ENCODE measurements around the gene OXSR1.

OXSR1 gene

DNA sequence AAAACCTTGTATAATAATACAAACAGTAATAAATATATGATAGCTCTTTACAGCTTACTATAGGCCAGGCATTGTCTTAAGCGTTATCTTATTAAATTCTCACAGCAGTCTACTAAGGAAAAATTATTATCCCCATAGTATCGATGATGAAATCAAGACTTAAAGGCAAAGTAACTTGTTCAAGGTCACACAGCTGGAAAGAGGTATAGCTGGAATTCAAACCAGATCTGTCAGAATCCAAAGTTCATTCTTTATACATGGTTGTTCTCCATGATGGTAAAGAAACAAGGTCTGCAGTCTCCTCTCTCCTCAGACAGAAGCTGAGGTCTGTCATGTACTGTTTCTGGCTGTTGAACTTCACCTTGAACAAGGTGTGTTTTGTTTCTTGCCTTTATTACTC lies 84.9 kb downstream of the OXSR1 start:
- DNase-seq (ENCODE audit: low read depth): no peak
- TF ChIP-seq, protein P1, sequence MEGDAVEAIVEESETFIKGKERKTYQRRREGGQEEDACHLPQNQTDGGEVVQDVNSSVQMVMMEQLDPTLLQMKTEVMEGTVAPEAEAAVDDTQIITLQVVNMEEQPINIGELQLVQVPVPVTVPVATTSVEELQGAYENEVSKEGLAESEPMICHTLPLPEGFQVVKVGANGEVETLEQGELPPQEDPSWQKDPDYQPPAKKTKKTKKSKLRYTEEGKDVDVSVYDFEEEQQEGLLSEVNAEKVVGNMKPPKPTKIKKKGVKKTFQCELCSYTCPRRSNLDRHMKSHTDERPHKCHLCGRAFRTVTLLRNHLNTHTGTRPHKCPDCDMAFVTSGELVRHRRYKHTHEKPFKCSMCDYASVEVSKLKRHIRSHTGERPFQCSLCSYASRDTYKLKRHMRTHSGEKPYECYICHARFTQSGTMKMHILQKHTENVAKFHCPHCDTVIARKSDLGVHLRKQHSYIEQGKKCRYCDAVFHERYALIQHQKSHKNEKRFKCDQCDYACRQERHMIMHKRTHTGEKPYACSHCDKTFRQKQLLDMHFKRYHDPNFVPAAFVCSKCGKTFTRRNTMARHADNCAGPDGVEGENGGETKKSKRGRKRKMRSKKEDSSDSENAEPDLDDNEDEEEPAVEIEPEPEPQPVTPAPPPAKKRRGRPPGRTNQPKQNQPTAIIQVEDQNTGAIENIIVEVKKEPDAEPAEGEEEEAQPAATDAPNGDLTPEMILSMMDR (IDR thresholded peaks at IDR 0.05; ENCODE audit: low read length, missing control alignments): no peak
- no peak overlapping the region for H3K4me3 ChIP-seq (replicated peaks; ENCODE audit: low read depth, low read length)

DNA sequence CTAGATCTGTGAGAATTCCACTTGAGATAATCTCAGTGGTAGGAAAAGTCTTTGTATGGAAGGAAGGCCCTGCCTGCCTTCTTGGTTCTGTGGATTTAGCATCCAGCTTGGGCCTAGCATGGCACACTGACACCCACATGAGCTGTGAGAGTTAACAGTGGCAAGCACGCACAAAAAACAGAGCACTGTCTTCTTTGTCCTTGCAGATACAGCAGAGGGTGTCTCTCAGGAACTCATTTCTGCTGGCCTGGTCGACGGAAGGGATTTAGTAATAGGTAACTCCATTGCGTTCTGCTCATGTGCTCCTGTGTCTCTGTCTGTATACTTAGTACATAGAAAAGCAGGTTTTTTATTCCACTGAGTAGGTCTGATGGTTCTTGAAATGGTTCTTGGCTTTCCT lies 85.9 kb downstream of the OXSR1 start:
- H3K4me3 ChIP-seq (replicated peaks; ENCODE audit: low read depth, low read length): no peak overlapping the region
- no peak for DNase-seq (ENCODE audit: low read depth)
- TF ChIP-seq, protein P1 (IDR thresholded peaks at IDR 0.05; ENCODE audit: low read length, missing control alignments): no peak

DNA sequence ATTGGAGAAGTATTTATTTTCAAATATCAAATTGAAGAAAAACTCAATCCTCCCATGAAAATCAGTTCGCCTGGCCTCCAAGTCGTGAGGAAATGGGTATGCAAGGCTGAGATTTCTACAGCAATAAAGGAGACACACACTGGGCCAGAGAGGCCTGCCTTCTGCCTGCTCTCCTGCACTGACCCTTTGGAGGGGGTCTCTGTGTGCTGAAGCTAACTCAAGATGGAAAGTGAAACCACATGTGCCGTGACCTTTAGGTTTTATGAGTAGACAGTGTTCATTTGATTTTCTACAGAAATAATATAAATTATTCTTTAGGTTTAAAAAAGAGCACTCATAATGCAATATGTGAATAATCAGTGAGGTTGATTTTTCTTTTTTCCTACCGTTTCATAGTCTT lies 88.4 kb downstream of the OXSR1 start:
- TF ChIP-seq, protein P1 (IDR thresholded peaks at IDR 0.05; ENCODE audit: low read length, missing control alignments): no peak
- no peak overlapping the region for H3K4me3 ChIP-seq (replicated peaks; ENCODE audit: low read depth, low read length)
- DNase-seq (ENCODE audit: low read depth): no peak

DNA sequence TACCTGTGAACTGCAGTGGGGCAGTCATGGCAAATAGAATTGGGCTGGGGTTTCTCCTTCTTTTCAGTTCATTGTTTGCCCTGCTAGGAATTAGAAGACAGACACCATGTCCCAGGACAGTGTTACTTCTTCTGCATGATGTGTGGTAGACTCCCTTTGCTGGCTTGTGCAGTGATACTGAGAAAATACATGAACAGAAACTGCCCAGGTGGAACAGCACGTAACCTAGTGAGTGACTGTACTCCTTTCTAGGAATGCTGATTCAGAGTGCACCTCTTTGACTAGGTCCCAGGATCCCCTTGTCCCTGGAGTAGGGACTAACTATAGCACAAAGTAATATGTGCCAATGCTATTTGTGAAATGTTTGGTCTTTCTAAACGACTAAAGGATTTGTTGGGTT lies 89.5 kb downstream of the OXSR1 start:
- TF ChIP-seq, protein P1 (IDR thresholded peaks at IDR 0.05; ENCODE audit: low read length, missing control alignments): no peak
- no peak overlapping the region for H3K4me3 ChIP-seq (replicated peaks; ENCODE audit: low read depth, low read length)
- DNase-seq (ENCODE audit: low read depth): no peak

DNA sequence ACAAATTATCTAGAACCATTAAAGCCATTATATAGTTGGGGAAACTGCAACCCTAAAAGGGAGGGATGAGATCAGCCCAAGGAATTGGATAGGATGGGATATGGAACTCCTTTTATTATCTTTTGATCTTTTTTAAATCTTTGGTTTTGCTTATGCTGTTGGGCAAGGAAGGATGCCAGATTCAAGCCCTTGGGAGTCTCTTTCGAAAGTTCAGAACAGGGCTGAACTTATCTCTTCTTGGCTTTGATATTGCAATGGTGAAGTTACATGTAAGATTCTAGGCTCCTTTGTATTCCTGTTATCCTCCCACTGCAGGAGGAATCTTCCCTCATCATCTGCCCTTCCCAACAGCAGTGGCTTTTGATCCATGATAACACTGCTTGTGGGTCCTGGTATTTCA lies 90.3 kb downstream of the OXSR1 start:
- no peak overlapping the region for H3K4me3 ChIP-seq (replicated peaks; ENCODE audit: low read depth, low read length)

DNA sequence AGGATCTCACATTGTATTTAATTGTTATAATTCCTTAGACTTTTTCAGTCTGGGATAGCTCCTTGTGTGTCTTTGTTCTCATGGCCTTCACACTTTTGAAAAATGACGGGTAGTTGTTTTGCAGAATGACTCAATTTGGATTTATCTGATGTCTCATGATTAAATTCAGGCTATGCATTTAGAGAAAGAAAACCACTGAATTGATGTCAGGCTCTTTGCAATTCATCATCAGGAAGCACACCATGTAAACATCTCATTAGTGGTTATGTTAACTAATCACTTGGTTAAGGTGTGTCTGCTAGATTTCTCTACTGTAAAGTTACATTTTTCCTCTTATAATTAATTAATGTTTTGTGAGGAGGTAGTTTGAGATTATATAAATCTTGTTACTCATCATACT lies 92.2 kb downstream of the OXSR1 start:
- no peak overlapping the region for H3K4me3 ChIP-seq (replicated peaks; ENCODE audit: low read depth, low read length)
- DNase-seq (ENCODE audit: low read depth): no peak
- TF ChIP-seq, protein P1 (IDR thresholded peaks at IDR 0.05; ENCODE audit: low read length, missing control alignments): no peak

More for the DNA sequence above, 90.3 kb downstream of the OXSR1 start:
- no peak for DNase-seq (ENCODE audit: low read depth)
- TF ChIP-seq, protein P1 (IDR thresholded peaks at IDR 0.05; ENCODE audit: low read length, missing control alignments): no peak

DNA sequence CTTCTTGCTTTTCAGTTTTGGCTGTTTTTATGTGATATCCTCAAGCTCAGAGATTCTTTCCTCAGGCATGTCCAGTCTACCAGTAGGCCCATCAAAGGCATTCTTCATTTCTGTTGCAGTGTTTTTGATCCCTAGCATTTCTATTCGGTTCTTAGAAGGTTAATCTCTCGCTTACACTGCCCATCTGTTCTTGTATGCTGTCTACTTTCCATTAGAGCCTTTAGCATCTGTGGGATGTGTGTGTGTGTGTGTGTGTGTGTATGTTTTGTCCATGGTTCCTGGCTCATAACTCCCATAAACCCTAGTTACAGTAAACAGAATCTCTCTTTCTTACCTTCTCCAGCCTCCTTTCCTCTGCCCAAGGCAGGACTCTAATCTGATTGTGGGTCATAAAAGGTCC lies 95.1 kb downstream of the OXSR1 start:
- no peak overlapping the region for H3K4me3 ChIP-seq (replicated peaks; ENCODE audit: low read depth, low read length)
- DNase-seq (ENCODE audit: low read depth): no peak
- TF ChIP-seq, protein P1 (IDR thresholded peaks at IDR 0.05; ENCODE audit: low read length, missing control alignments): no peak
